LNCAP (cell line): ENCODE data around the gene STARD9.

Experiments used
- TF ChIP-seq, protein P1 (sequence below): fragments of 450-650 bp; IDR thresholded peaks from 2 replicates; pipeline ENCODE4 v1.5.1; 2017; ENCODE audit warnings: mild to moderate bottlenecking

The STARD9 gene

DNA sequence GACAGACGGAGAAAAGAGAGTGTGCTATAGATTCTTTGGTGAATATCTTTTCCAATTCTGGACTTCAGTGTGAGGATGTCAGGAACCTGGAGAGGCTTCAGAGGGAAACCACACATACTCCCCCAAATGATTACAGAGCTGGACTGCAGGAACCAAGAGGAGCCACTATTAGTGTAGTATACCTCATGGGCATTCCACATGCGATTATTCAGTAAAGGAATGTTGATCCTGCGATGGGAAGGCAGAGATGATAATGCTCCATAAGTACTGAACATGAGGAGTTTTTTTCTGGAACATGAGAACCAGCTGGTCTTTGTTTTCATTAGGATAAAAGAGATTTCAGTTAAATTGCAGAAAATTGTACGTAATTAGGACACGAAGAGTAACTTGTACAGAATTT, 18.7 kb downstream of the STARD9 start:
- TF ChIP-seq, protein P1, sequence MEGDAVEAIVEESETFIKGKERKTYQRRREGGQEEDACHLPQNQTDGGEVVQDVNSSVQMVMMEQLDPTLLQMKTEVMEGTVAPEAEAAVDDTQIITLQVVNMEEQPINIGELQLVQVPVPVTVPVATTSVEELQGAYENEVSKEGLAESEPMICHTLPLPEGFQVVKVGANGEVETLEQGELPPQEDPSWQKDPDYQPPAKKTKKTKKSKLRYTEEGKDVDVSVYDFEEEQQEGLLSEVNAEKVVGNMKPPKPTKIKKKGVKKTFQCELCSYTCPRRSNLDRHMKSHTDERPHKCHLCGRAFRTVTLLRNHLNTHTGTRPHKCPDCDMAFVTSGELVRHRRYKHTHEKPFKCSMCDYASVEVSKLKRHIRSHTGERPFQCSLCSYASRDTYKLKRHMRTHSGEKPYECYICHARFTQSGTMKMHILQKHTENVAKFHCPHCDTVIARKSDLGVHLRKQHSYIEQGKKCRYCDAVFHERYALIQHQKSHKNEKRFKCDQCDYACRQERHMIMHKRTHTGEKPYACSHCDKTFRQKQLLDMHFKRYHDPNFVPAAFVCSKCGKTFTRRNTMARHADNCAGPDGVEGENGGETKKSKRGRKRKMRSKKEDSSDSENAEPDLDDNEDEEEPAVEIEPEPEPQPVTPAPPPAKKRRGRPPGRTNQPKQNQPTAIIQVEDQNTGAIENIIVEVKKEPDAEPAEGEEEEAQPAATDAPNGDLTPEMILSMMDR, result no peak

DNA sequence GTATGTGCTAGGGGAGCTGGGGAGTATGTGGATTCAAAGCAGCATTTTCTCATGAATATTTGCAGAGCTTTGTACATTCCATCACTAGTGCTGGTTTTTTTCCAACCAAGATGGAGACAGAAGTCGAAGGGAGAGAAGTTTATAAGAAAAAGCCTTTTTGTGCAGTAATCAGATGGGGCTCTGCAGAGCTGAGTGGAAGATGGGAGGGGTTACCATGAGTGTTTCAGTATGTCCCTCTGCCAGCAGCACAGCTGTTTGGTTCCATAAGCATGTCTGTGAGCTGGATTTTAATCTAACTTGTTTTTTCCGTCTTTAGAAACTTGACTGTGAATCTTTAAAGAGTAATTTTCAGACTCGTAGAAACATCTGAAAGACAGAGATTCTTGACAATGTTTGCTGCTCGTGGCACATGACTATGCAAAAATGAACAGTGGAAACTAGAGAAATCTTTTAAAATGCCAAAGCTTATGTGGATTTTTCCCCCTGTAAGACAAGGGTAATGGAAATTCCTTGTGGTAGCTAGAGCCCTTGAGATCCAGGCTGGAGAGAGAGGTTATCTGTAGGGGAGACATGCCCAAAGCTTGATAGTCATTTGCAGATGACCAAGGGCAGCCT, 20.3 kb downstream of the STARD9 start:
- TF ChIP-seq, protein P1, result no peak

DNA sequence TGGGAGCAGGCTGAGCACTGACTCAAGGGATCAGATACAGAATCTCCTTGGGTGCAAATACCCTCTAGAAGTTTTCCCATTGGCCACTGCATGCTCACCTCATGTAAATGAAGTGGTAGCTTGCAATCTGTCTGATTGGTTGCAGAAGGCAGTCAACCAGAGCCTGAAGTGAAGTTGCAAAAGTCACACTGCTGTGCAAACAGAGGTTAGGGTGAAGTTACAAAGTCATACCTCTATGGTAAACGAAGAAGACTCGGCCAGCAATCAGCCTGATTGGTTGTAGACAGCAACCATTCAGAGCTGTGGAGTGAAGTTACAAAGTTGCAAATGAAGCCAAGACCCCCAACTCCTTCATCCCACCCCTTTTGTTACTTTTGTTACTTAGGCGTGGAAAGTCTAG, 27.1 kb downstream of the STARD9 start:
- TF ChIP-seq, protein P1, result no peak

DNA sequence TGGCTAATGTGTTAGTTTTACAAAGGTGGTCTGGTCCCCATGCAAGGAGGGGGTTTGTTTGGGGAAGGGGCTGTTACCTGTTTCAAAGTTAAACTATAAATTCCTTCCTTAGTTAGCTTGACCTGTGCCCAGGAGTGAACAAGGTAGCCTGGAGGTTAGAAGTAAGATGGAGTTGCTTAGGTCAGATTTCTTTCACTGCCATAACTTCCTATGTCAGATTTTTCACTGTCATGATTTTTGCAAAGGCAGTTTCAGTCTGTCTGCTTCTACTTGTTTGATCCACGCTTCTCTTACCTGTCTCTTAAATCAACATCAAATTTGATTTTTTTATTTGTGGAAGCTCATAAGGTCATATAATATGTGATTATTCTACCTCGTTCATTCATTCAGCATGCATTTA, 28.6 kb downstream of the STARD9 start:
- TF ChIP-seq, protein P1, result no peak

DNA sequence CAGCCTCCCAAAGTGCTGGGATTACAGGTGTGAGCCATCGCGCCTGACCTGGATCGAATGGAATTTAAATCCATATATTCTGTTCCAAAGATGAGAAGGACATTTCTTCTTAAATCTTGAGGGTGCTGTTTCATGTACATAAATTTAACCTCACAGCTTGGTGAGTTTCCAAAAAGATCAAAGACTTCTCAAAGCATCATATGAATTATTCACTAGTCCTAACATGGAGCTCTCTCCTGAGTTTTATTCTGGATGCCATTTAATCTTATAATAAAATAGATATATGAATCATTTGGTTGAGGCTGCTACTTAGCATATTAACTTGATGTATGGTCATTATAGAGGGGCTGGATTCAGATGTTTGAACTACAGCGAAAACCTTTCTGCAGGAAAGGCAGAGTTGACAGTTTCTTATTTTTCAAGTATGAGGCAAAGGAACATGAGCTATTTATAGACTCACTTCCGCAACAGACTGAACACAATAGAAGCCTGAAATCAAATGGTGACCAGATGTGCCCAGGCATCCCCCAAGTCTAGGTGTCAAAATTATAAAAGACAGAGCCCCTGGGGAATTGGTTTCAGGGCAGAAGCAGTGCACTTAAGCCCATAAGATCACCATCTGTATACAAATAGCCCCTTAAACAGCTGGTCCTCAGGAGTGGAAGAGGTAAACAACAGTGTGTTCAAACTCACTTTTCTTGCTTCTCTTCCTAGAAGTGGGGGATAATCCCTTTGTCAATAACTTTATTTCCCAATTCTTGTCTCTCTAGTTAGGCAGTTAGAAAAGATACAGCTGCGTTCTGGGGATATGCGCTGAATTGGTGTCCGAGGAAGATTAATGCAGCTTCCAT, 29.7 kb downstream of the STARD9 start:
- TF ChIP-seq, protein P1, result no peak

DNA sequence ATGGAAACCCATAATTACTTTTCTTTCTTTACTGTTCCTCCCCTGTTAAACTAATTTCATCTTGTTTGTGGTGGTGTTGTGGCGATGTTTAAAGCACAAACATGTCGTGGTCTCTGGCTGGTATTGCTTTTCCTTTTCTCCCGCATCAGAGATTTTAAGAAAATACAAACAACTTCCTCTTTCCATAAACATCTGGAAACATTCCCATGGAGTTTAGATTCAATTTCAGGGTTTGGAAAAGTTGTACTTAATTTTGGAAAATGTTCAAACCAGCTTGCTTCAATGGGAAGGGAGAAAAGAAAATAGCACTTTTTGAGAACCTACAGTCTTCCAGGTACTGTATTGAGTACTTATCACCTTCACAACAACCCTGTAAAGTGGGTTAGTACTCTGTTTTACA, 30.4 kb downstream of the STARD9 start:
- TF ChIP-seq, protein P1, result no peak

DNA sequence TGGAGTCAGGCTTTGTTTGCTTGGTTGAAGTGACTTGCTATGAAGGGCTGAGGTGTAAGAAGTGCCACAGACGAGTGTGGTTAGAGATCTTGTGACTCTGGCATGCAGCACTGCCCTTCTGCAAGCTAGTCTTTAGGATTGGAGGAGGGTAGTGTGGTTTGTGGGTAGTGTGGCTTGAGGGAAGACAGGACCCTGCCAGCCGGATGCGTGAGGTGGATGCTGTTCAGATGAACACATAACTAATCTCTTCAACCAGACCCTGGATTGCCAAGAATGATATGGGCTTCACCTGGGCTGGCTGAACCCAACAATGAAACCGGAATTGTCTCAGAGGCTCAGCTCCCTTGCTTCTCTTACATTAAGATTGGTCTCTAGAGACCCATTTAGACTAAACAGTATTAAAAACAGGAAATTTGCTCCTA, 32.7 kb downstream of the STARD9 start:
- TF ChIP-seq, protein P1, result no peak
